ENCODE data around the gene TXLNB.

TXLNB gene

GRCh38 chr6:139270249-139270648 is 21.5 kb downstream of the TXLNB start:
- DNase-seq, result no peak

DNA sequence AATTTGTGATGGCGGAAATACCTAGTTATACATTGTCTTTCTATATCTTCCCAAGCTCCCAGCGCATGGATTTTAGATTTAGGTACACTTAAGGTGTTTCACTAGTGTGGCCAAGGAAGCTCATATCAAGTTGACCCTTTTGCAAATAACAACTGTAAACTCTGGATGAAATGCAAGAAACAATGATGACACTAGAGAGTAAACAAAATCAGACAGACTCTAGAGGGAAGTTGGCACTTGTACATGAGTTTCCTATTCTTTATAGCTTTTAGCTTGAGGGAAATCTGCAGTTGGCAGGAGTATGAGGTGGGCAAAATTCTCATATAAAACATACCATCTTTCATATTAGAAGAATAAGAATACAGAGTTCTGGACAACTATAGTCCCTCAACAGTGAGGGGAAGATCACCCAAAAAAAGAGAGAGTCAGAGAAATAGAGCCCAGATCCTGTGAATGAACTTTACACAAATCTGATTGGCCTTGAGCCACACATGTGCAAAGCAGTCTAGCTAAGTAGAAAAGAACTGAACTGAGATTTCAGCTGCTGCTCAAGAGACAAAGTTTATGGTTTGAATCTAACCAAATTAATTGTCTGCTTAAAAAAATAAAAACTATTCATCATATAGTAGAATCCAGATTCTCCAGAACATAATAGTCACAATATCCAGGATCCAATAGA is 26.1 kb downstream of the TXLNB start:
- peak in 1 of 4 experiments; percentile 12 for DNase-seq

- no peak for DNase-seq
Measured at GRCh38 chr6:139262519-139263300, 29.1 kb downstream of the TXLNB start.

- DNase-seq, result no peak
Measured at GRCh38 chr6:139257821-139258398, 33.9 kb downstream of the TXLNB start.

GRCh38 chr6:139257291-139257690 is 34.5 kb downstream of the TXLNB start:
- no peak for DNase-seq

- DNase-seq, result no peak
Measured at GRCh38 chr6:139256087-139256486, 35.7 kb downstream of the TXLNB start.

- no peak for DNase-seq
Measured at GRCh38 chr6:139254196-139254595, 37.6 kb downstream of the TXLNB start.

- DNase-seq, result no peak
Measured at GRCh38 chr6:139253656-139254055, 38.1 kb downstream of the TXLNB start.

GRCh38 chr6:139251691-139252390 is 40.0 kb downstream of the TXLNB start:
- no peak for DNase-seq

DNA sequence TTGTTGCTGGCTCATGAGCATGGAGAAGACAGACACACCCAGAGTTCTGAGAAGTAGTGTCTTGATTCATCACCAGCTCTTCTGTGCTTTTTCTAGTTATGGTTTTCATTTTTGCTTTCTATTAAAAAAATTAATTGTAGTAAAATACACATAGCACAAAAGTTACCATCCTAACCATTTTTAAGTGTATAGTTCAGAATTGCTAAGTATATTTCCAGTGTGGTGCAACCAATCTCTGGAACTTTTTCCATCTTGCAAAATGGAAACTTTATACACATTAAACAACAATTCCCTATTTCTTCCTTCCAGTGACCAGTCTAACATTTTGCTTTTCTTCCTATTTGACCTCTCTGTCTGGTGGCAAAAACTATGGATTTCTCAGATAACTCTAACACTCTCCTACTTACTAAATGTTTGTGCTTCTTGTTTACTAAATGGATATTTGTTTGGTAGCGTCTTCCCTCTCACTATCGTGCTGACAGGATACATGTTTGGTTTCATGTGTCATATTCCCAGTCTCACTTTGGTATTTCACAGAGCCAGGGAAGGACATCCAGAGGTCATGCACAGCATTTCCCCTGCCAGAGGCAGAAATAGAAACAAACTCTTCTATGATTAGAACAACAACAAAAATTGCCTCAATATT is 40.6 kb downstream of the TXLNB start:
- peak in 1 of 4 experiments; percentile 7 for DNase-seq

- DNase-seq, result peak; percentile 32 to 64 (median 58)
Measured at GRCh38 chr6:139250296-139251044, 41.3 kb downstream of the TXLNB start.

- DNase-seq, result peak in 3 of 4 experiments; percentile 30 to 42 (median 37)
Measured at GRCh38 chr6:139249395-139249794, 42.4 kb downstream of the TXLNB start.

GRCh38 chr6:139248911-139249310 is 42.9 kb downstream of the TXLNB start:
- no peak for DNase-seq

DNA sequence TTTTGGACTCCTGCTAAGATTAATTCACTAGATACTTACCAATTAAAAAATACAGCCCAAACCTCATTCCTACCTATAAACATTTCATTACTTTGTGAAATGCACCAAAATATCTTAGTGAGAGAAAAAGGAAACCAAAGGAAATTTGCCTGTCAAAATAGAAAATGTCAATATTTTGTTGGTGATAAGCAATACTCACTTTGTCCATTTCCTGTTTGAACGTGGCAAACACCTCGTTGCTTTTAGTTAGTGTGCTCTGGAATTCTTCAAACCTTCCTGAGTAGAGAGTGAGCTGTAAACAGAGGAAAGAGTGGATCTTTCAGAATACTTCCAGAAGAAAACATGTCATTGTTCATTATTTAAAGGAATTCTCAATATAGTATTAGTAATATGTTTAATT is 44.2 kb downstream of the TXLNB start:
- no peak for DNase-seq

DNA sequence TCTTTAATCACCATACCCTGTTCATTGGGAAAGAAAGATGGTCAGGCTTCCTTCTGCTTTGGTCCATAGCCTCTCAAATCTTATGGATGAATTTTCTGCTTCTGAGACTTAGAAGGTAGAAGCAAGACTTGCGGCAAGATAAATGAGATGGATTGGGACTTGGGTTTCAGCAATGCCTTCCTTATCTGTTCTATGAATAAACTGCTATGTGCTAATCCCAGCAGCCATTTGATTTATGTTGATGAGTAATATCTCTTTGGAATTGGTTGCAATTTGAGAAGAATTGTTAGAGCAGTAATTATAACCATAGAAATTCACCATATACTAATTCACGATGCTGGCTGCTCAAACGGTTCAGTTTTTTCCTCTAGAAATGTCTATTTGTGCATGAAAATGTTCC is 48.3 kb downstream of the TXLNB start:
- DNase-seq, result no peak

- DNase-seq, result no peak
Measured at GRCh38 chr6:139242457-139243240, 49.1 kb downstream of the TXLNB start.

- DNase-seq, result no peak
Measured at GRCh38 chr6:139240161-139241010, 51.4 kb downstream of the TXLNB start.

GRCh38 chr6:139239064-139239463 is 52.7 kb downstream of the TXLNB start:
- no peak for DNase-seq

DNA sequence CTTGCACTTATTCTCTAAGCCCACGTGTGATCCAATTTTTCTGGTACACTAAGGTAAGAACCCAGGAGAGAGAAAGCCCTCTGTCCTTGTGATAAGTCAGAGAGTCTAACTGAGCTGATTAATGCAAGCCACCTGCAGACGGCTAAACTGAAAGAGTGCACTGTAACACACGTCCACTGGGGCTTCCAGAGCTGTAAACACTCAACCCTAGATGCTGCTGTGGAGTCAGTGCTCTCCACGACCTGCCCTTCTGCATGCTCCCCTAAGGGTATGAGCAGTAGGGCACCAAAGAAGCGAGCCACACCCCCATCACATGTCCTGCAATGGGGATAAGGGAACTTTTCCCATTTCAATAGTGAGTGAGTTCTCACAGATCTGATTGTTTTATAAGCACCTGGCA is 55.7 kb downstream of the TXLNB start:
- no peak for DNase-seq

DNA sequence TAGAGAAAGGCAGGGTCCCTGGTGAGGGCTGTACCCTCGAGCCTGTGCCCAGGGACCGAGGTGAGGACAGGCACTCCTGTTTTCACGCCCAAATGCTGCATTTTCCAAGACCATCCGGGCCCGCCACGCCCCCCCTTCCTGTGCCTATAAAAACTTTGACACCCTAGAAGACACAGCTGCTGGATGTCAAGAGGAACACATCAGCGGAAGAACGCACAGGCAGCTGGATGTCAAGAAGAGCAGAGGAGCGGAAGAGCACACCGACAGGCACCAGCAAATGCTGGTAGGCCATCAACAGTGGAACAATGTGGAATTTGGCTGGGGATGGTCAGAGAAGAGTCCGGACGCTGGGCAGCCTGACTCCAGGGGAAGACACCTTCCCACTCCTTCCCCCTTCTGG is 56.1 kb downstream of the TXLNB start:
- no peak for DNase-seq

Measured in suppressor macrophage (primary cell).